Testis (tissue), 2 donors: ENCODE data around the gene MEDAG.

Experiments used
- POLR2A ChIP-seq: fragments of 450-650 bp; IDR thresholded peaks from one replicate; pipeline ENCODE4 v1.6.1; 2017; ENCODE audit warnings: antibody characterized with exemption, mild to moderate bottlenecking, moderate library complexity
- TF ChIP-seq, protein P1 (sequence below), 3 experiments: fragments of 450-650 bp in 2 of 3; fragments of 200-600 bp in 1 of 3; sonication (generic) in 1 of 3; IDR thresholded peaks; one replicate each; pipeline ENCODE4 v1.5.1; 2016 to 2019; ENCODE audit warnings: antibody characterized with exemption in 3 of 3, mild to moderate bottlenecking in 2 of 3, moderate library complexity in 1 of 3

DNA sequence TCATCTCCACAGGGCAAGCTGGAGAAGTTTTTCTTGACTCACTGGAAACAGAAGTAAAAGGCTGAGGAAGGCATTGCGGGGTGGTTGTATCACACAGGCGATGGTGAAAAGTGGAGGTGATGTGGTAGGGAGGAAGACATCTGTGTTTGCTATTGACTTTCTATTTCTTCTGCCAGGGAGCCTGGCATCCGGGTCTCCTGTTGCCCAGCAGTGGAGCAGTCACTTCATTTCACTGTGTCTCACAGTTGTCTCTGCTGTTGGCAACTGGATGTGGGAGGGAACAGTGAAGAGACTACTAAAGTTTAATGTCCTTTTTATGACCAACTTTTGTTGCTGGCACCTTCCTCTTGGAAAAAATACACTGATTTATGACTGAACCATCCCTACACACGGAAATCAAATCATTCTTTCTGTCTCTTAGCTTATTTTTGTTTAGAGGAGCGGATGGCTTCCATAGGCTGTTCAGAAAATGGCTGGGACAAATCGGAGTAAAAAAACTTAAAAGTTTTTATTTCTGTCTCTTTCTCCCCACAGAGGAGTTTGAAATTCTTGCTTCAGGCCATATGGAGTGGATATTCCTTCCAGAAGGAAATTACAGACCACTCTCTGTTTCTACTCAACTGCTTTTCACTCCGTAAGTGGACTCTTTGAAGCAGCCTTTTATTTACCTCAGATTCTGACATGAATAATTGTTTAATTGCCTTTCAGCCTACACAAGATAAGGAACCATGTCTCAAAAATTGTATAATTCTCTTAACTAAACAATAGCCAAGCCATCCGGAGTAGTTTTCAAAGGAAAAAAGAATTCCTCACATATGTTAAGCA lies 23.8 kb upstream of the MEDAG start:
- TF ChIP-seq, protein P1, sequence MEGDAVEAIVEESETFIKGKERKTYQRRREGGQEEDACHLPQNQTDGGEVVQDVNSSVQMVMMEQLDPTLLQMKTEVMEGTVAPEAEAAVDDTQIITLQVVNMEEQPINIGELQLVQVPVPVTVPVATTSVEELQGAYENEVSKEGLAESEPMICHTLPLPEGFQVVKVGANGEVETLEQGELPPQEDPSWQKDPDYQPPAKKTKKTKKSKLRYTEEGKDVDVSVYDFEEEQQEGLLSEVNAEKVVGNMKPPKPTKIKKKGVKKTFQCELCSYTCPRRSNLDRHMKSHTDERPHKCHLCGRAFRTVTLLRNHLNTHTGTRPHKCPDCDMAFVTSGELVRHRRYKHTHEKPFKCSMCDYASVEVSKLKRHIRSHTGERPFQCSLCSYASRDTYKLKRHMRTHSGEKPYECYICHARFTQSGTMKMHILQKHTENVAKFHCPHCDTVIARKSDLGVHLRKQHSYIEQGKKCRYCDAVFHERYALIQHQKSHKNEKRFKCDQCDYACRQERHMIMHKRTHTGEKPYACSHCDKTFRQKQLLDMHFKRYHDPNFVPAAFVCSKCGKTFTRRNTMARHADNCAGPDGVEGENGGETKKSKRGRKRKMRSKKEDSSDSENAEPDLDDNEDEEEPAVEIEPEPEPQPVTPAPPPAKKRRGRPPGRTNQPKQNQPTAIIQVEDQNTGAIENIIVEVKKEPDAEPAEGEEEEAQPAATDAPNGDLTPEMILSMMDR (IDR thresholded peaks at IDR 0.05), result no peak
- TF ChIP-seq POLR2A, result no peak
